ENCODE data around the gene CLDN5.

DNA sequence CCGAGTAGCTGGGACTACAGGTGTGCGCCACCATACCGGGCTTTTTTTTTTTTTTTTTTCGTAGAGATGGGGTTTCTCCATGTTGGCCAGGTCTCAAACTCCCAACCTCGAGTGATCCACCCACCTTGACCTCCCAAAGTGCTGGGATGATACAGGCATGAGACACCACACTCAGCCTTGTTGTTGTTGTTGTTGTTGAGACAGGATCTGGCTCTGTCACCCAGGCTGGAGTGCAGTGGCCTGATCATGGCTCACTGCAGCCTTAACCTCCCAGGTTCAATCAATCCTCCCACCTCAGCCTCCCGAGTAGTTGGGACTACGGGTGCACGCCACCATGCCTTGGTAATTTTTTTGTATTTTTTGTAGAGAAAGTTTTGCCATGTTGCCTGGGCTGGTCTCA, 23.4 kb upstream of the CLDN5 start:
- TF ChIP-seq, protein P1, sequence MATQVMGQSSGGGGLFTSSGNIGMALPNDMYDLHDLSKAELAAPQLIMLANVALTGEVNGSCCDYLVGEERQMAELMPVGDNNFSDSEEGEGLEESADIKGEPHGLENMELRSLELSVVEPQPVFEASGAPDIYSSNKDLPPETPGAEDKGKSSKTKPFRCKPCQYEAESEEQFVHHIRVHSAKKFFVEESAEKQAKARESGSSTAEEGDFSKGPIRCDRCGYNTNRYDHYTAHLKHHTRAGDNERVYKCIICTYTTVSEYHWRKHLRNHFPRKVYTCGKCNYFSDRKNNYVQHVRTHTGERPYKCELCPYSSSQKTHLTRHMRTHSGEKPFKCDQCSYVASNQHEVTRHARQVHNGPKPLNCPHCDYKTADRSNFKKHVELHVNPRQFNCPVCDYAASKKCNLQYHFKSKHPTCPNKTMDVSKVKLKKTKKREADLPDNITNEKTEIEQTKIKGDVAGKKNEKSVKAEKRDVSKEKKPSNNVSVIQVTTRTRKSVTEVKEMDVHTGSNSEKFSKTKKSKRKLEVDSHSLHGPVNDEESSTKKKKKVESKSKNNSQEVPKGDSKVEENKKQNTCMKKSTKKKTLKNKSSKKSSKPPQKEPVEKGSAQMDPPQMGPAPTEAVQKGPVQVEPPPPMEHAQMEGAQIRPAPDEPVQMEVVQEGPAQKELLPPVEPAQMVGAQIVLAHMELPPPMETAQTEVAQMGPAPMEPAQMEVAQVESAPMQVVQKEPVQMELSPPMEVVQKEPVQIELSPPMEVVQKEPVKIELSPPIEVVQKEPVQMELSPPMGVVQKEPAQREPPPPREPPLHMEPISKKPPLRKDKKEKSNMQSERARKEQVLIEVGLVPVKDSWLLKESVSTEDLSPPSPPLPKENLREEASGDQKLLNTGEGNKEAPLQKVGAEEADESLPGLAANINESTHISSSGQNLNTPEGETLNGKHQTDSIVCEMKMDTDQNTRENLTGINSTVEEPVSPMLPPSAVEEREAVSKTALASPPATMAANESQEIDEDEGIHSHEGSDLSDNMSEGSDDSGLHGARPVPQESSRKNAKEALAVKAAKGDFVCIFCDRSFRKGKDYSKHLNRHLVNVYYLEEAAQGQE (IDR thresholded peaks at IDR 0.05; ENCODE audit: borderline replicate concordance), result no peak
- TF ChIP-seq EZH2 (IDR thresholded peaks at IDR 0.05; ENCODE audit: borderline replicate concordance, insufficient read depth, low read length, poor library complexity, severe bottlenecking), result no peak
- TF ChIP-seq, protein P2, sequence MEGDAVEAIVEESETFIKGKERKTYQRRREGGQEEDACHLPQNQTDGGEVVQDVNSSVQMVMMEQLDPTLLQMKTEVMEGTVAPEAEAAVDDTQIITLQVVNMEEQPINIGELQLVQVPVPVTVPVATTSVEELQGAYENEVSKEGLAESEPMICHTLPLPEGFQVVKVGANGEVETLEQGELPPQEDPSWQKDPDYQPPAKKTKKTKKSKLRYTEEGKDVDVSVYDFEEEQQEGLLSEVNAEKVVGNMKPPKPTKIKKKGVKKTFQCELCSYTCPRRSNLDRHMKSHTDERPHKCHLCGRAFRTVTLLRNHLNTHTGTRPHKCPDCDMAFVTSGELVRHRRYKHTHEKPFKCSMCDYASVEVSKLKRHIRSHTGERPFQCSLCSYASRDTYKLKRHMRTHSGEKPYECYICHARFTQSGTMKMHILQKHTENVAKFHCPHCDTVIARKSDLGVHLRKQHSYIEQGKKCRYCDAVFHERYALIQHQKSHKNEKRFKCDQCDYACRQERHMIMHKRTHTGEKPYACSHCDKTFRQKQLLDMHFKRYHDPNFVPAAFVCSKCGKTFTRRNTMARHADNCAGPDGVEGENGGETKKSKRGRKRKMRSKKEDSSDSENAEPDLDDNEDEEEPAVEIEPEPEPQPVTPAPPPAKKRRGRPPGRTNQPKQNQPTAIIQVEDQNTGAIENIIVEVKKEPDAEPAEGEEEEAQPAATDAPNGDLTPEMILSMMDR (IDR thresholded peaks at IDR 0.05; ENCODE audit: poor library complexity, severe bottlenecking), result no peak
